ENCODE data around the gene LRP1B.
"Not testable (repeated sequence)": the region's sequence is repeated elsewhere in the genome, so short reads cannot be mapped to it uniquely, and the experiment has no call there.

Gene LRP1B

GRCh38 chr2:141264848-141265247, 866.0 kb downstream of the LRP1B start:
- no peak for DNase-seq

- no peak for DNase-seq
Observed at GRCh38 chr2:141260911-141261310, 869.9 kb downstream of the LRP1B start.

GRCh38 chr2:141259683-141260082, 871.1 kb downstream of the LRP1B start:
- DNase-seq, result no peak

GRCh38 chr2:141242008-141242407, 888.8 kb downstream of the LRP1B start:
- DNase-seq, result no peak

GRCh38 chr2:141226560-141226959, 904.3 kb downstream of the LRP1B start:
- DNase-seq, result no peak

- no peak for DNase-seq
Observed at GRCh38 chr2:141207036-141207385, 923.8 kb downstream of the LRP1B start.

GRCh38 chr2:141201016-141201565, 929.7 kb downstream of the LRP1B start:
- no peak for DNase-seq

GRCh38 chr2:141200191-141200590, 930.6 kb downstream of the LRP1B start:
- DNase-seq, result no peak

GRCh38 chr2:141199711-141200110, 931.1 kb downstream of the LRP1B start:
- DNase-seq, result no peak

GRCh38 chr2:141195087-141195486, 935.7 kb downstream of the LRP1B start:
- DNase-seq, result no peak

- no peak for DNase-seq
Observed at GRCh38 chr2:141187075-141187439, 943.8 kb downstream of the LRP1B start.

- DNase-seq, result no peak
Observed at GRCh38 chr2:141186413-141187074, 944.3 kb downstream of the LRP1B start.

- no peak for DNase-seq
Observed at GRCh38 chr2:141182246-141182645, 948.6 kb downstream of the LRP1B start.

- not testable (repeated sequence) for DNase-seq
Observed at GRCh38 chr2:141169117-141169516, 961.7 kb downstream of the LRP1B start.

GRCh38 chr2:141162314-141162713, 968.5 kb downstream of the LRP1B start:
- DNase-seq, result no peak

GRCh38 chr2:141151611-141152286, 979.1 kb downstream of the LRP1B start:
- DNase-seq, result no peak

GRCh38 chr2:141142025-141142424, 988.8 kb downstream of the LRP1B start:
- DNase-seq, result no peak

- DNase-seq, result no peak
Observed at GRCh38 chr2:141137122-141137693, 993.6 kb downstream of the LRP1B start.

- DNase-seq, result no peak
Observed at GRCh38 chr2:141133883-141134282, 996.9 kb downstream of the LRP1B start.

GRCh38 chr2:141125432-141125831, 1005.4 kb downstream of the LRP1B start:
- DNase-seq, result no peak

GRCh38 chr2:141118836-141119235, 1012.0 kb downstream of the LRP1B start:
- DNase-seq, result no peak

- DNase-seq, result no peak
Observed at GRCh38 chr2:141113301-141113700, 1017.5 kb downstream of the LRP1B start.

- no peak for DNase-seq
Observed at GRCh38 chr2:141109633-141110032, 1021.2 kb downstream of the LRP1B start.

- no peak for DNase-seq
Observed at GRCh38 chr2:141105763-141106162, 1025.1 kb downstream of the LRP1B start.
